Stimulated activated CD4-positive, alpha-beta T cell treated with anti-CD3 and anti-CD28 coated beads, Interleukin-4, amount 100 ng/mL, for 48 hours (primary cell): ENCODE measurements around the gene DPP6.

Experiments used
- DNase-seq, 2 donors: peaks; one replicate each; pipeline ENCODE4 v3.0.0-alpha.2; 2020; ENCODE audit warnings: low read depth in 2 of 2

Gene DPP6

GRCh38 chr7:154412105-154412504, 359.9 kb downstream of the DPP6 start:
- no peak for DNase-seq

DNA sequence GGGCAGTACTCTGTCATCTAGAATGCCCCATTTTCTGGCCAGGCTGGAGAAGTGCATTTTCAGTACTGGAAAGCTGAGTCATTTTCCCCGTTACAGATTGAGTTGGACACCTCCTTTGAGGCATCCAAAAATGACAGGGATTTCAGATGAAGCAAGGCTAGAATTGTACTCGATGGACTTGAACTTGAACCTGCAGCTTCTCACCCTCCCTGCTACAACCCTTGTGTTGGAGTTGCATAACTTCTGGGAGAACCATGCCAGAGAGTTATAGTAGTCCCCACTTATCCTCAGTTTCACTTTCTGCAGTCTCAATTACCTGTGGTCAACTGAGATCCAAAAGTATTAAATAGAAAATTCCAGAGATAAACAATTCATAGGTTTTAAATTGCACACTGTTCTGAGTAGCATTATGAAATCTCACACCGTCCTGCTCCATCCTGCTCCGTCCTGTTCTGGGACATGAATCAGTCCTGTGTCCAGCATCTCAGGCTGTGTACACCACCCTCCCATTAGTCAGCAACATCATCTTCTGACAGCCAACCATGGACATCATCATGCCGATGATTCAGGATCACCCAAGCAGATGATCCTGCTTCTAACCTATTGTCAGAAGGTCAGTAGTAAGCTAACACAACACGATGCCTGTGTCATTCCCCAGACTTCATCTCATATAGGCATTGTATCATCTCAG, 363.7 kb downstream of the DPP6 start:
- no peak for DNase-seq

GRCh38 chr7:154416714-154417113, 364.5 kb downstream of the DPP6 start:
- no peak for DNase-seq

GRCh38 chr7:154419344-154419743, 367.1 kb downstream of the DPP6 start:
- no peak for DNase-seq

DNA sequence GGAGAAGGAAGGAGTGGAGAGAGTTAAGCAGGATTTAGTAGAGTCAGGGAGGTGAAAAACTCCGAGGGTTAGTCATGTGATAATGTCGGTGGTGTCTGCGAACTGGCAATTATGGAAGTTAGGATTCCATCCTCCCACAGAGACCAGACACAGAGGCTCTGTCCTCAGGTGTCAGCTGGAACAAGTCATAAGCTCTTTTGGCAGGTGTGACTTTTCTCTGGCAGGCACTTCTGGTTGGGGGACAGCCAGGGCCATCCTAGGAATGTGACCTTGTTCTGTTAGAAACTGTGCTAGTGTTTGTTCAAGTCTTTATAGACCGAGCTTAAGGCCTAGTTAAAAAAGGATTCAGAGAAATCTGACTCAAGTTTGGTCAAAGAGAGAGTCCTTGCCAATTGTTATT, 371.0 kb downstream of the DPP6 start:
- DNase-seq: no peak

DNA sequence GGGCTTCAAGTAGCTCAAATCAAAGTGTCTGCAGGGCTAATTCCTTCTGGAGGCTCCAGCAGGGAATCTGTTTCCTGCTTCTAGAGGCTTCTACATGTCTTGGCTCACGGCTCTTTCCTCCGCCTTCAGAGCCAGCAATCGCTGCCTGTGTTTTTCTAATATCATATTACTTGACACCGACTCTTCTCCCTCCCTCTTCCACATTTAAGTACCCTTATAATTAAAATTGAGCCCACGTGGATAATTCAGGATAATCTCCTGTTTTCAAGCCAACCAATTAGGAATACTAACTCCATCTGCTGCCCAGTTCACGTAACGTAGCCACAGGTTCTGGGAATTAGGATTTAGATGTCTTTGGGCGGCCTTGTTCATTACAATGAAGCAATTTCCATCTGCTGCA, 372.2 kb downstream of the DPP6 start:
- no peak for DNase-seq

DNA sequence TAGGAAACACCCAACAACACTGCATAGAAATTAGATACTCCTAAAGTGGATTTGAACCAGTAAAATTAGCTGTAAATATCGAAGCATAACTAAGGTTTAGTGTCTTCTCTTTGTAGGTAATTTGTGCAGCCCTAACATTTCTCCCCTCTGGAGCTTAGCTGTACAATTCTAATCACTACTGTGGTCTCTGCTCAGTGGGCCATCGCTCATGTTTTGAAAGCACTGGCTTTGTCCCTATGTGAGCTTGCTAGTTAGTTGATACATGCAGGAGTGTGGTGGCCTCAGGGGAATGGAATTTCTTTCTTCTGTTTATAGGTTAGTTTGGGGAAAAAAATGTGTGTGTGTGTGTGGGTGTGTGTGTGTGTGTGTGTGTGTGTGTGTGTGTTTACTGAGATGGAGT, 373.1 kb downstream of the DPP6 start:
- DNase-seq: no peak

- no peak for DNase-seq
Observed at GRCh38 chr7:154426778-154427177, 374.6 kb downstream of the DPP6 start.

DNA sequence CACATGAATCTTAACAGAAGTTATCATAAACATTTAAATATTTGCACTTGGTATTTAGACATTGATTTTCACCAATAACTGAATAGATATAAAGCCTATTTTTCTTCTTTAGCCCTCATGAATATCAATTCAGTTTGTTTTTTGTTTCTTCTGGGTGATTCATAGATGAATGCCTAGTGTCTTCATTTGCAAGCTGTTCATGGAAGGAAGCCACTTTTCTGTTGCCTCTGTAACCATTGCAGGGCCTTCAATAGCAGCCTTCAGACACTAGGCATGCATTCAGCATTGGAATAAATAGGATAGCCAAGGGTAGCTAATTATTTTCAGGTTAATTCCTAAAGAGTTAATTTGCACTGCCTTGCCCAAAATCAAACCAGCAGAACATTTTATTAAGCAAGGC, 375.3 kb downstream of the DPP6 start:
- DNase-seq: no peak

- no peak for DNase-seq
Observed at GRCh38 chr7:154429666-154430404, 377.6 kb downstream of the DPP6 start.

- DNase-seq: no peak
Observed at GRCh38 chr7:154430640-154431039, 378.4 kb downstream of the DPP6 start.

DNA sequence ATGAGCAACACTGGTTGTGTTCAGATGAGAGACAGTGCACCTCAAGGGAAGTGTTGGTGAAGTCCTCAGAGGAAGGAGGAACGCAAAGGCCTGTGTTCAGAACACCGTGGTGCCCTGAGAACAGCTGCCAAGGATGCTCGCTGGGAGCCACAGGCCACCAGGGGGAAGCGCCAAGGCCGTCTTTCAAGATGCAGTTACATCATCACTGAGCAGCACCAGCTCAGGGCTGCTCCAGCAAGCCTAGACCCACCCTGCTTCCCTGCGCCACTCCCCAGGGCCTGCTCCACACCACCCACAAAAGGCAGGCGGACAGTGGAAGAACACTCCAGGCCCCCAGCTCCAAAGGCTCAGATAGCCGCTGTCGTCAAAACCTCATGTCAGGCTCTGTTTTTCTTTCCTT, 378.8 kb downstream of the DPP6 start:
- no peak for DNase-seq

DNA sequence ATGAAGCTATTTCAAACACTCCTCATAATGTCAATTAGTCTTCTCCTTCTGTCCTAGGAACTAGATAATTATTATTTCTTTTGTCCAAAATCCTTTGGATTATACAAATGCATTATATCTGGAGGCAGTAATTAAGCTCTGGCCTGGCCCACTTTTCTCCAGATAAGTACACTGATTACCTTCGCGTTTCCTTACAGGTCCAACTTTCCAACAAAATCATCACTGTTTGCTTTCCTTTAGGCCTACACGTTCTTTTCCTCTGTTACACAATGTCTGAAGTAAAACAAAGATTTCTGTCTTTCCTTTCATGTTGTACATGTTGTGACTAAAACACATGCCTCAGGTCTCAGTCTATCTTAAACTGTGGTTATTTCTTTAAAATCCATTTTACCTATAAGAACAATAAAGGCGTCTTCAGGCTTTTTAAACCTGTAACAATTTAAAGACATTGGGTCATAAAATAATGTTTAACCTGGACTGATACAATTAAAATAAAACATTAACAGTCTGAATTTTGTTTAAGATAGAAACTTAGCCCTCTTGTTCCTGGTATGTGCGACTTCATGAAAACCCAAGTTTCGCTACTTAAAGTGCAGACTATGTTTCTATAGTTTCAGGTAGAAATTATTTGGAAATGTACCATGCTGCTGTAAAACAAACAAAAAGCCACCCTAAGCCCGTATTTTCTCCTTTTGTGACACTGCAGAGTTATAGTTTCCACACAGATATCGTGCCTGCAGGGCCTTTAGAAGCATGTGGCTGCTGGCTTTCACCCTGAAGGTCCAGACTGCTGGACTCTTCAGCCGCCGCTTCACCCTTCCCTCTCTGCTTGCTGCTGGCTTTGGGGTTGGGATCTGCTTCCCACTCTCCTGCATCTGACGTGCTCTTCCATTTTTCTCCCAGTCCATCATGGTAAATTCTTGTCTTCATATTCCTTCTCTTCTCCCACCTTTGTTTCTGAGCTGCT, 381.7 kb downstream of the DPP6 start:
- DNase-seq: no peak

DNA sequence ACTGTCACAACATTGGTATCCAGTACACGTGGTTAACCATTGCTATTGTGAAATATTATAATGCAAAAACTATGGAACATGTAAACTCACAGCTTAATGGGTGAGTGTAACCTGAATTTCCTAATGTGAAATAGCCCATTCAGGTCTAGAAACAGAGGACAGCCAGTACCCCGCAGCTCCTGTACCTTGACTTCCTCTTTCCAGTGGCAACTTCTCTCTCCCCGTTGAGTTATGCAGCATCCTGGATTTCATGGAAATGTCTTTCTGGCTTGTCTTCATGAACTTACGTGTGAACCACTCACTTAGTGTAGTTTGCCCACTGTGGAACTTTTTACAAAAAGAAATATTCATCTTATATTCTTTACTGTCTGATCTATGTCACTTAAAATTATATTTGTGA, 384.4 kb downstream of the DPP6 start:
- DNase-seq: no peak

- DNase-seq: no peak
Observed at GRCh38 chr7:154437234-154437633, 385.0 kb downstream of the DPP6 start.

- DNase-seq: no peak
Observed at GRCh38 chr7:154438571-154439367, 386.6 kb downstream of the DPP6 start.

GRCh38 chr7:154440058-154440457, 387.9 kb downstream of the DPP6 start:
- DNase-seq: no peak

GRCh38 chr7:154440651-154441050, 388.5 kb downstream of the DPP6 start:
- DNase-seq: no peak

DNA sequence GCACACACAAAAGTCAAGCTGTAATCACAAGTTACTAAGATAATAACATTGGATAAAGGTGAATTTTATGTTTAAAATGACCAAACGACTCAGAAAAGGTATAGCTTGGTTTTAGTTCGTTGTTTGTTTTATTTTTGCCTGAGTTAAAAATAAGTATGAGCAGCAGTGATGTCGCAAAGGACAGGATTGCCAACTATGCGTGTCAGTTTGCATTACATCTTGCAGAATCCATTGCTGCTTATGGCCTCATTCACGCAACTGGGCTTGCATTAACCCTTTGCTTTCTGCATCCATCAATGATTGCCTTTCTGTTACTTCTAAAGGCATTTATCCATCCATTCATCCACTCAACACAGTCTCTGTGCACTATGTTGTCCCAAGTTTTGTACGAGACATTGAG, 389.6 kb downstream of the DPP6 start:
- DNase-seq: no peak

DNA sequence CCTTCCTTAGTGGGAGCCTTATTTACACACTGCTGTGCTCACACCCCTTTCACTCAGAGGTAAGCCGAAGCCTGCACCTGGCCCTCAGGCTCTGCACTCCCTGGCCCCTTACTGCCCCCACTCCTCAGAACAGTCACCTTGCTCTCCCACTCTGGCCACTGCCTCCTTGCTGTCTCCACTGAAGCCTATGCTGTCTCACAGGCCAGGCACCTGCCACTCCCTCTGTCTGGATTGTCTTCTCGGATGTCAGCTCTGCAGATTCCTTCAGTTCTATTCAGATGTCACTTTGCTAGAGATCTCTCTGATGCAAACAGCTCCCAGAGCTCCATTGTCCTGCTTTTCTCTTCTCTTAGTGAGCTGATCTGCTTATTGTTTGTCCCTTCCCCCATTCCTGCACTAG, 390.7 kb downstream of the DPP6 start:
- no peak for DNase-seq

- DNase-seq: no peak
Observed at GRCh38 chr7:154450451-154450850, 398.3 kb downstream of the DPP6 start.
